ENCODE measurements around the gene GAPVD1. TPM values are rescaled to one million over a fixed set of nuclear protein-coding genes. Genes with fewer than 3 reads are reported as not detected.

The GAPVD1 gene
- total and polyA plus RNA-seq, 2 of the 8 experiments (the other 6 are each of a cell fraction or from before 2014, with no cell fraction given) = 5.5 to 40.5 TPM

GRCh38 chr9:125321496-125321895 lies 59.9 kb downstream of the GAPVD1 start (continued):
- no peak for TF ChIP-seq SUZ12 (IDR thresholded peaks at IDR 0.05; ENCODE audit: low read length)
- no peak for TF ChIP-seq CEBPB (IDR thresholded peaks at IDR 0.05; ENCODE audit: low read depth, low read length)
- no peak for TF ChIP-seq HDAC2 (IDR thresholded peaks at IDR 0.05; ENCODE audit: borderline replicate concordance in 1 of 2, low read depth in 2 of 2, low read length in 2 of 2)
- TF ChIP-seq TBP (IDR thresholded peaks at IDR 0.05; ENCODE audit: low read depth, low read length) = no peak
- no peak for TF ChIP-seq BACH1 (IDR thresholded peaks at IDR 0.05; ENCODE audit: low read length)
- TF ChIP-seq MAX (IDR thresholded peaks at IDR 0.05) = no peak
- TF ChIP-seq MAFK (IDR thresholded peaks at IDR 0.05; ENCODE audit: low read depth, low read length) = no peak
- no peak for TF ChIP-seq EP300 (IDR thresholded peaks at IDR 0.05; ENCODE audit: borderline replicate concordance in 1 of 2, low read depth in 2 of 2, low read length in 2 of 2)
